Measurements from ENCODE around the gene MAGI3.

DNA sequence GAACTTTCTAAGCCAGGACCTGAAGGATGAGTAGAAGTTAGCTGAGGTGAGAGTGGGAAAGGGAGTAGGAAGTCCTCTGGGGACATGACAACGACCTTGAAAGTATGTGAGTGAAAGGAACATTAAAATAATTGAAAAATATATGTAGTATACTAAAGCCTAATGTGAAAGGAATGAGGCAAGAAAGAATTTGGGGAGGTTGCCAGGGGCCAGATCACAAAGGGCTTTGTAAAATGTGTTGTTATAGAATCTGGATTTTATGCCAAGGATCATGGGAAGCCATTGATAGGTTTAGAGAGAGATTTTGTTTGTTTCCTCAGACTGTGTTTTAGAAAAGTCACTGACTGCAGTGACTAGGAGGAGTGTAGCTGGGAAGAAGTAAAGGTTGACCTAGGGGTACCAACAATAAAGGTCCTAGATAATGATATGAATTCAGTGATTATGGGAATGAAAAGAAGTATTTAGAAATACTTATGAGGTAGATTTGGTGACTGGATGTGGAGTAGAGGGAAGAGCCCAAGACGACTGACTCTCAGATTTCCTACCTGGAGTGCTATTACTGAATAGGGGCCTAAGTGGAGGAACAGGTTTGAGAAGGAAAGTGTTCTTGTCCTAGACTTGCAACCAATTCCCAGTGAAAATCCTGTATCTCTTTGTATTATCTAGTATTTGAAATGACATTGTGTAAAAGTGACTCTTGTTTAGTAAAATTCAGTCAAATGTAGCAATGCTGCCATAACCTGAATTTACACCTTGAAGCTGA, 189.1 kb downstream of the MAGI3 start:
- TF ChIP-seq CTCF (IDR thresholded peaks at IDR 0.05) (no peak), EP300 (IDR thresholded peaks at IDR 0.05) (no peak), POLR2A (IDR thresholded peaks at IDR 0.05) (no peak), POLR2AphosphoS5 (IDR thresholded peaks at IDR 0.05) (no peak)
